ENCODE results near the gene MAN2C1. TPM values are rescaled to one million over a fixed set of nuclear protein-coding genes. Genes with fewer than 3 reads are reported as not detected.

MAN2C1 gene
- total RNA-seq, 2 experiments from 2014 or later, result 519 to 546 TPM

GRCh38 chr15:75363786-75364185 is 4.6 kb downstream of the MAN2C1 start:
- POLR2A ChIA-PET, result interaction anchor here (1.2 kb wide), 1 partner anchor 277 kb away, joined by 4 read pairs; no protein-coding TSS in a partner anchor
- Histone ChIP-seq H3K36me3 (ENCODE audit: insufficient read depth, low read length) (peaks cover 78% of the 10 kb centered on the region), H3K27me3 (ENCODE audit: control insufficient read depth in 1 of 2, insufficient read depth in 2 of 2, low read length in 2 of 2) (no peaks in the 10 kb centered on the region), H3K9me3 (ENCODE audit: control insufficient read depth in 1 of 2, insufficient read depth in 1 of 2, low read length in 2 of 2) (peaks cover 0 to 3% of the 10 kb centered on the region in 2 experiments), H3K27ac (ENCODE audit: low read depth in 1 of 2, low read length in 2 of 2) (no peak overlapping the region), H3K4me3 (ENCODE audit: low read length) (no peak overlapping the region), H3K4me1 (ENCODE audit: insufficient read depth, low read length) (peaks cover 21% of the 10 kb centered on the region)
- H3K36me3 Mint-ChIP-seq (ENCODE audit: low read depth), result peaks cover 67% of the 10 kb centered on the region
- no peak for DNase-seq
- ATAC-seq (ENCODE audit: poor library complexity), result no peak
- TF ChIP-seq, protein P1, sequence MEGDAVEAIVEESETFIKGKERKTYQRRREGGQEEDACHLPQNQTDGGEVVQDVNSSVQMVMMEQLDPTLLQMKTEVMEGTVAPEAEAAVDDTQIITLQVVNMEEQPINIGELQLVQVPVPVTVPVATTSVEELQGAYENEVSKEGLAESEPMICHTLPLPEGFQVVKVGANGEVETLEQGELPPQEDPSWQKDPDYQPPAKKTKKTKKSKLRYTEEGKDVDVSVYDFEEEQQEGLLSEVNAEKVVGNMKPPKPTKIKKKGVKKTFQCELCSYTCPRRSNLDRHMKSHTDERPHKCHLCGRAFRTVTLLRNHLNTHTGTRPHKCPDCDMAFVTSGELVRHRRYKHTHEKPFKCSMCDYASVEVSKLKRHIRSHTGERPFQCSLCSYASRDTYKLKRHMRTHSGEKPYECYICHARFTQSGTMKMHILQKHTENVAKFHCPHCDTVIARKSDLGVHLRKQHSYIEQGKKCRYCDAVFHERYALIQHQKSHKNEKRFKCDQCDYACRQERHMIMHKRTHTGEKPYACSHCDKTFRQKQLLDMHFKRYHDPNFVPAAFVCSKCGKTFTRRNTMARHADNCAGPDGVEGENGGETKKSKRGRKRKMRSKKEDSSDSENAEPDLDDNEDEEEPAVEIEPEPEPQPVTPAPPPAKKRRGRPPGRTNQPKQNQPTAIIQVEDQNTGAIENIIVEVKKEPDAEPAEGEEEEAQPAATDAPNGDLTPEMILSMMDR (IDR thresholded peaks at IDR 0.05), result no peak
- no peak overlapping the region for H3K27ac Mint-ChIP-seq
- no peaks in the 10 kb centered on the region for H3K27me3 Mint-ChIP-seq
- no peaks in the 10 kb centered on the region for H3K9me3 Mint-ChIP-seq
- H3K4me3 Mint-ChIP-seq, result no peak overlapping the region
- CTCF ChIA-PET, result no interaction called here
- peaks cover 18% of the 10 kb centered on the region for H3K4me1 Mint-ChIP-seq (ENCODE audit: low read depth)
- intact Hi-C loops (cut with DNase I, micrococcal nuclease), result no loop called here

- ChIA-PET CTCF (no interaction called here), POLR2A (interaction anchor here (0.8 kb wide), 1 partner anchor 277 kb away, joined by 3 read pairs; the partner anchor contains the start of gene IMP3)
- no peak overlapping the region for H3K4me3 Mint-ChIP-seq
- Histone ChIP-seq H3K27me3 (ENCODE audit: control insufficient read depth in 1 of 2, insufficient read depth in 2 of 2, low read length in 2 of 2) (no peaks in the 10 kb centered on the region), H3K4me3 (ENCODE audit: low read length) (no peak overlapping the region), H3K9me3 (ENCODE audit: control insufficient read depth in 1 of 2, insufficient read depth in 1 of 2, low read length in 2 of 2) (peaks cover 0 to 3% of the 10 kb centered on the region in 2 experiments), H3K4me1 (ENCODE audit: insufficient read depth, low read length) (peaks cover 12% of the 10 kb centered on the region), H3K36me3 (ENCODE audit: insufficient read depth, low read length) (peaks cover 87% of the 10 kb centered on the region), H3K27ac (ENCODE audit: low read depth in 1 of 2, low read length in 2 of 2) (no peak overlapping the region)
- no peaks in the 10 kb centered on the region for H3K27me3 Mint-ChIP-seq
- H3K4me1 Mint-ChIP-seq (ENCODE audit: low read depth), result peaks cover 12% of the 10 kb centered on the region
- intact Hi-C loops (cut with DNase I, micrococcal nuclease), result no loop called here
- TF ChIP-seq, protein P1 (IDR thresholded peaks at IDR 0.05), result no peak
- no peak overlapping the region for H3K27ac Mint-ChIP-seq
- no peak for ATAC-seq (ENCODE audit: poor library complexity)
- DNase-seq, result no peak
- peaks cover 69% of the 10 kb centered on the region for H3K36me3 Mint-ChIP-seq (ENCODE audit: low read depth)
- H3K9me3 Mint-ChIP-seq, result no peaks in the 10 kb centered on the region
Measured at GRCh38 chr15:75362642-75363249, 5.7 kb downstream of the MAN2C1 start.

- Mint-ChIP-seq H3K27ac (no peak overlapping the region), H3K4me1 (ENCODE audit: low read depth) (peaks cover 5% of the 10 kb centered on the region), H3K9me3 (no peaks in the 10 kb centered on the region), H3K27me3 (no peaks in the 10 kb centered on the region), H3K4me3 (no peak overlapping the region), H3K36me3 (ENCODE audit: low read depth) (peaks cover 69% of the 10 kb centered on the region)
- peaks cover 0 to 3% of the 10 kb centered on the region in 2 experiments for H3K9me3 ChIP-seq (ENCODE audit: control insufficient read depth in 1 of 2, insufficient read depth in 1 of 2, low read length in 2 of 2)
- H3K27me3 ChIP-seq (ENCODE audit: control insufficient read depth in 1 of 2, insufficient read depth in 2 of 2, low read length in 2 of 2), result no peaks in the 10 kb centered on the region
- no peak overlapping the region for H3K4me3 ChIP-seq (ENCODE audit: low read length)
- TF ChIP-seq, protein P1 (IDR thresholded peaks at IDR 0.05), result no peak
- H3K27ac ChIP-seq (ENCODE audit: low read depth in 1 of 2, low read length in 2 of 2), result no peak overlapping the region
- ATAC-seq (ENCODE audit: poor library complexity) (no peak), DNase-seq (no peak)
- ChIA-PET CTCF (no interaction called here), POLR2A (interaction anchor here (0.8 to 1.0 kb wide), 2 partner anchors 11 to 278 kb away, joined by 3 to 4 read pairs; partner anchors contain the start of gene IMP3)
- peaks cover 6% of the 10 kb centered on the region for H3K4me1 ChIP-seq (ENCODE audit: insufficient read depth, low read length)
- peaks cover 85% of the 10 kb centered on the region for H3K36me3 ChIP-seq (ENCODE audit: insufficient read depth, low read length)
- intact Hi-C loops (cut with DNase I, micrococcal nuclease), result no loop called here
Measured at GRCh38 chr15:75361989-75362641, 6.3 kb downstream of the MAN2C1 start.
